Breast epithelium (tissue), 4 donors: ENCODE data around the gene TNFSF8. TPM values are rescaled to one million over a fixed set of nuclear protein-coding genes. Genes with fewer than 3 reads are reported as not detected.
A peak's percentile ranks its signal among the peaks of the same experiment; 100 is the strongest.

Source experiments
- DNase-seq, 2 donors: peaks; one replicate each; pipeline ENCODE4 v3.0.0-alpha.2; 2019; ENCODE audit warnings: low spot score in 2 of 2
- H3K27ac ChIP-seq, 2 donors: fragments of 200-600 bp; sonication (generic) in 1 of 2; one replicate each; pipeline ENCODE4 v1.5.1; 2016 to 2019; ENCODE audit warnings: mild to moderate bottlenecking in 1 of 2
- H3K27me3 ChIP-seq, 2 donors: fragments of 200-600 bp; sonication (generic) in 1 of 2; one replicate each; pipeline versions ENCODE4 v1.5.1 to v1.6.0; 2017 to 2019; ENCODE audit warnings: control low read depth in 1 of 2, mild to moderate bottlenecking in 1 of 2
- H3K36me3 ChIP-seq: fragments of 200-600 bp; one replicate; pipeline ENCODE4 v1.5.1; 2019
- H3K4me1 ChIP-seq, 2 donors: fragments of 200-600 bp; sonication (generic); one replicate each; pipeline ENCODE4 v1.5.1; 2016 to 2019; ENCODE audit warnings: control low read depth in 1 of 2
- H3K4me3 ChIP-seq, 3 donors: fragments of 200-600 bp; sonication (generic); 1 replicate in 2 of 3; 2 replicates in 1 of 3; pipeline ENCODE4 v1.5.1; 2016 to 2019; ENCODE audit warnings: mild to moderate bottlenecking in 3 of 3, moderate library complexity in 2 of 3
- H3K9me3 ChIP-seq, 2 donors: fragments of 200-600 bp; sonication (generic) in 1 of 2; one replicate each; pipeline ENCODE4 v1.5.1; 2016 to 2019; ENCODE audit warnings: control low read depth in 1 of 2
- CTCF ChIP-seq, 3 donors: fragments of 450-650 bp; IDR thresholded peaks; one replicate each; pipeline ENCODE4 v1.5.1; 2016 to 2017; ENCODE audit warnings: antibody characterized with exemption in 3 of 3, mild to moderate bottlenecking in 3 of 3, moderate library complexity in 3 of 3
- POLR2A ChIP-seq: fragments of 450-650 bp; IDR thresholded peaks from one replicate; pipeline ENCODE4 v1.6.1; 2016; ENCODE audit warnings: antibody characterized with exemption, mild to moderate bottlenecking, moderate library complexity
- POLR2AphosphoS5 ChIP-seq, 3 donors: sonication (generic); formaldehyde crosslinking; IDR thresholded peaks; one replicate each; pipeline ENCODE4 v1.6.1; 2017; ENCODE audit warnings: antibody characterized with exemption in 3 of 3
- intact Hi-C: fragments of 100-400 bp; cut with DNase I; formaldehyde crosslinking; loops from one replicate; pipeline ENCODE4 v1.15.1; 2023; ENCODE audit warnings: low total_unique reads
- total RNA-seq, 3 donors: library from RNA; depleted of rRNA; stranded (reverse); fragments of >200 nt; gene quantifications; one replicate each; pipeline ENCODE4 v1.1.0, GENCODE V29; 2016

TNFSF8 gene
- total RNA-seq, 3 donors from 2014 or later, result 2.6 to 9.8 (median 4.7) TPM

- intact Hi-C loops, result no loop called here
- no peak for DNase-seq
- TF ChIP-seq POLR2AphosphoS5 (IDR thresholded peaks at IDR 0.05) (no peak), POLR2A (no peak), CTCF (IDR thresholded peaks at IDR 0.05) (no peak)
- peak overlapping the region in 1 of 2 donors; percentile 13 for H3K27ac ChIP-seq
- no peaks in the 10 kb centered on the region for H3K36me3 ChIP-seq
- H3K4me1 ChIP-seq, result no peaks in the 10 kb centered on the region
- H3K27me3 ChIP-seq, result no peaks in the 10 kb centered on the region
- peaks cover 7 to 11% of the 10 kb centered on the region in 2 donors for H3K9me3 ChIP-seq
- H3K4me3 ChIP-seq, result no peak overlapping the region
Measured at GRCh38 chr9:114957558-114957957, 27.2 kb upstream of the TNFSF8 start.

- intact Hi-C loops, result no loop called here
- H3K9me3 ChIP-seq, result peaks cover 4 to 7% of the 10 kb centered on the region in 2 donors
- no peaks in the 10 kb centered on the region for H3K27me3 ChIP-seq
- H3K27ac ChIP-seq, result no peak overlapping the region
- TF ChIP-seq POLR2A (no peak), CTCF (IDR thresholded peaks at IDR 0.05) (no peak), POLR2AphosphoS5 (IDR thresholded peaks at IDR 0.05) (no peak)
- no peaks in the 10 kb centered on the region for H3K36me3 ChIP-seq
- DNase-seq, result no peak
- H3K4me3 ChIP-seq, result no peak overlapping the region
- H3K4me1 ChIP-seq, result no peaks in the 10 kb centered on the region
Measured at GRCh38 chr9:114954956-114955582, 24.7 kb upstream of the TNFSF8 start.

GRCh38 chr9:114953959-114954358 lies 23.6 kb upstream of the TNFSF8 start:
- H3K9me3 ChIP-seq, result no peaks in the 10 kb centered on the region
- TF ChIP-seq POLR2A, result no peak
- peak in 1 of 3 donors; percentile 62 for TF ChIP-seq POLR2AphosphoS5 (IDR thresholded peaks at IDR 0.05)
- DNase-seq, result peak in 1 of 2 donors; percentile 38
- no peaks in the 10 kb centered on the region for H3K27me3 ChIP-seq
- H3K27ac ChIP-seq, result peak overlapping the region; percentile 34 to 61
- intact Hi-C loops, result no loop called here
- no peaks in the 10 kb centered on the region for H3K4me1 ChIP-seq
- H3K4me3 ChIP-seq, result no peak overlapping the region
- H3K36me3 ChIP-seq, result no peaks in the 10 kb centered on the region

- TF ChIP-seq POLR2AphosphoS5 (IDR thresholded peaks at IDR 0.05) (no peak), POLR2A (no peak), CTCF (IDR thresholded peaks at IDR 0.05) (no peak)
- no peaks in the 10 kb centered on the region for H3K4me1 ChIP-seq
- peak overlapping the region; percentile 34 to 61 for H3K27ac ChIP-seq
- no peaks in the 10 kb centered on the region for H3K9me3 ChIP-seq
- no peak for DNase-seq
- intact Hi-C loops, result no loop called here
- H3K4me3 ChIP-seq, result no peak overlapping the region
- H3K36me3 ChIP-seq, result no peaks in the 10 kb centered on the region
- H3K27me3 ChIP-seq, result no peaks in the 10 kb centered on the region
Measured at GRCh38 chr9:114953046-114953445, 22.7 kb upstream of the TNFSF8 start.

- no peak overlapping the region for H3K27ac ChIP-seq
- TF ChIP-seq CTCF (IDR thresholded peaks at IDR 0.05) (no peak), POLR2AphosphoS5 (IDR thresholded peaks at IDR 0.05) (no peak), POLR2A (no peak)
- DNase-seq, result no peak
- no peaks in the 10 kb centered on the region for H3K4me1 ChIP-seq
- no peak overlapping the region for H3K4me3 ChIP-seq
- no peaks in the 10 kb centered on the region for H3K9me3 ChIP-seq
- no peaks in the 10 kb centered on the region for H3K27me3 ChIP-seq
- intact Hi-C loops, result no loop called here
- H3K36me3 ChIP-seq, result no peaks in the 10 kb centered on the region
Measured at GRCh38 chr9:114950761-114951160, 20.4 kb upstream of the TNFSF8 start.
